ENCODE data around the gene NUP188.

Gene NUP188

GRCh38 chr9:128947527-128948301, at the start of gene NUP188, which contains the start of gene DOLK:
Gene NUP188, plus strand, starts transcription at chr9:128947699. Its CDS starts 21 bp downstream, at chr9:128947720.
Gene DOLK, minus strand, starts transcription at chr9:128947603. Its CDS starts 300 bp downstream, at chr9:128947303.
- H3K36me3 ChIP-seq: no peaks in the 10 kb centered on the region
- no peaks in the 10 kb centered on the region for H3K27me3 ChIP-seq
- H3K27ac ChIP-seq: peak within 1 kb of the TSS; percentile 70

DNA sequence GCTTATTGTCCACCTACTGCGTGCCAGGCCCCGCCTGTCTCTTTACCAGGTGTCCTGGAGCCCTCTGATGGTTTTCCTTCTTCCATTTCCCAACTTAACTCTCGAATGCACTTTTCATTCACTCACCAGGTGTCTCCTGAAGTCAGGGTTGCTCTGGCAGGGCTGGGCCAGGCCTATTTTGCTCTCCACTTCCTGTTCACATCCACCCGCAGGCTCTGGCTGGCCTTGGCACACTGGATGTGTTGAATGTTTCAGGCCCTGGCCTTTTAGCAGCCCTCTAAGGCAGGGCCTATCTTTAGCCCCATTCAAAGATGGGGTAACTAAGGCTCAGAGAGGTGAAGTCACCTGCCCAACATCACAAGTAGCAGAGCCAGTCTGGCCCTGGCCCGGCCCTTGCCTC, 49.1 kb upstream of the NUP188 start:
- H3K4me3 ChIP-seq (ENCODE audit: low read depth in 1 of 2, low read length in 1 of 2): no peak overlapping the region
- no peaks in the 10 kb centered on the region for H3K27me3 ChIP-seq
- peaks cover 13 to 15% of the 10 kb centered on the region in 2 experiments for H3K4me1 ChIP-seq (ENCODE audit: control insufficient read depth in 1 of 2, insufficient read depth in 1 of 2, low read depth in 1 of 2, low read length in 1 of 2)
- H3K9me3 ChIP-seq: no peaks in the 10 kb centered on the region
- H3K36me3 ChIP-seq: peaks cover 22% of the 10 kb centered on the region
- no peak overlapping the region for H3K27ac ChIP-seq
- TF ChIP-seq, protein P1, sequence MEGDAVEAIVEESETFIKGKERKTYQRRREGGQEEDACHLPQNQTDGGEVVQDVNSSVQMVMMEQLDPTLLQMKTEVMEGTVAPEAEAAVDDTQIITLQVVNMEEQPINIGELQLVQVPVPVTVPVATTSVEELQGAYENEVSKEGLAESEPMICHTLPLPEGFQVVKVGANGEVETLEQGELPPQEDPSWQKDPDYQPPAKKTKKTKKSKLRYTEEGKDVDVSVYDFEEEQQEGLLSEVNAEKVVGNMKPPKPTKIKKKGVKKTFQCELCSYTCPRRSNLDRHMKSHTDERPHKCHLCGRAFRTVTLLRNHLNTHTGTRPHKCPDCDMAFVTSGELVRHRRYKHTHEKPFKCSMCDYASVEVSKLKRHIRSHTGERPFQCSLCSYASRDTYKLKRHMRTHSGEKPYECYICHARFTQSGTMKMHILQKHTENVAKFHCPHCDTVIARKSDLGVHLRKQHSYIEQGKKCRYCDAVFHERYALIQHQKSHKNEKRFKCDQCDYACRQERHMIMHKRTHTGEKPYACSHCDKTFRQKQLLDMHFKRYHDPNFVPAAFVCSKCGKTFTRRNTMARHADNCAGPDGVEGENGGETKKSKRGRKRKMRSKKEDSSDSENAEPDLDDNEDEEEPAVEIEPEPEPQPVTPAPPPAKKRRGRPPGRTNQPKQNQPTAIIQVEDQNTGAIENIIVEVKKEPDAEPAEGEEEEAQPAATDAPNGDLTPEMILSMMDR (IDR thresholded peaks at IDR 0.05): no peak

More at GRCh38 chr9:128947527-128948301, at the start of gene NUP188, which contains the start of gene DOLK:
- peak within 1 kb of the TSS; percentile 93 to 96 for H3K4me3 ChIP-seq (ENCODE audit: low read depth in 1 of 2, low read length in 1 of 2)
- TF ChIP-seq, protein P1 (IDR thresholded peaks at IDR 0.05): peak; percentile 36
- peaks cover 13 to 19% of the 10 kb centered on the region in 2 experiments for H3K4me1 ChIP-seq (ENCODE audit: control insufficient read depth in 1 of 2, insufficient read depth in 1 of 2, low read depth in 1 of 2, low read length in 1 of 2)
- H3K9me3 ChIP-seq: no peaks in the 10 kb centered on the region

DNA sequence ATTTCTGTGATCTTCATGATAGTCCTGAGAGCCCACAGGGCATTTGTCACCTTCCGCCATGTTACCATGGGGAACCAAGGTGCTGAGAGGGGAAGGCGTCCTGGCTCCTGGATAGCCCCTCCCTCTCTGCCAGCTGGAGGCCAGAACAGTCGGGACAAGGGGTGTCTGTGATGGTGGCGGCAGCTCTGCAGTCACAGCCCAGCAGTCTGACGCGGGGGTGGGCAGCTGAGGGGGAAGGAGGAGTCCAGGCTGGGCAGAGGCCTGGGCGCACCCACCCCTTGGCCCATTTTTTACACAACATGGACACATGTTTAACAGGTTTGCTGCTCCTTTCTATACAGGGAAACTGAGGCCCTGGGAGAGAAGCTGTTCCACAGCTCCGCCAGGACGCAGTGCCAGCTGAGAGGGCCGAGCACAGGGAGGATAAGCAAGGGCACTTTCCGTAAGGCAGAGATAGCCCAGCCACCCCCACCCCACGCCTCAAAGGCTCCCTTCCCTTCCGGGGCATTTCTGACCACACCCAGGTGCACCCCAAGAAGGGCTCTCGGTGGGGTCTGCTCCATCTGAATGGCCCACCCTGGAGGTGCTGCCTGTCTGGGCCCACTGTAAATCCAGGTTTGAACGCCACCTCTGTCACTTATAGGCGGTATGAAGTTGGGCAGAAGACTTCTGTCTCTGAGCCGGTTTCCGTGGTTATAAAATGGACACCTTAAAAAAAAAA, 48.5 kb upstream of the NUP188 start:
- peaks cover 17% of the 10 kb centered on the region for H3K36me3 ChIP-seq
- H3K4me1 ChIP-seq (ENCODE audit: control insufficient read depth in 1 of 2, insufficient read depth in 1 of 2, low read depth in 1 of 2, low read length in 1 of 2): peaks cover 13 to 15% of the 10 kb centered on the region in 2 experiments
- no peaks in the 10 kb centered on the region for H3K27me3 ChIP-seq
- TF ChIP-seq, protein P1 (IDR thresholded peaks at IDR 0.05): no peak
- no peak overlapping the region for H3K27ac ChIP-seq
- H3K9me3 ChIP-seq: no peaks in the 10 kb centered on the region
- H3K4me3 ChIP-seq (ENCODE audit: low read depth in 1 of 2, low read length in 1 of 2): no peak overlapping the region

DNA sequence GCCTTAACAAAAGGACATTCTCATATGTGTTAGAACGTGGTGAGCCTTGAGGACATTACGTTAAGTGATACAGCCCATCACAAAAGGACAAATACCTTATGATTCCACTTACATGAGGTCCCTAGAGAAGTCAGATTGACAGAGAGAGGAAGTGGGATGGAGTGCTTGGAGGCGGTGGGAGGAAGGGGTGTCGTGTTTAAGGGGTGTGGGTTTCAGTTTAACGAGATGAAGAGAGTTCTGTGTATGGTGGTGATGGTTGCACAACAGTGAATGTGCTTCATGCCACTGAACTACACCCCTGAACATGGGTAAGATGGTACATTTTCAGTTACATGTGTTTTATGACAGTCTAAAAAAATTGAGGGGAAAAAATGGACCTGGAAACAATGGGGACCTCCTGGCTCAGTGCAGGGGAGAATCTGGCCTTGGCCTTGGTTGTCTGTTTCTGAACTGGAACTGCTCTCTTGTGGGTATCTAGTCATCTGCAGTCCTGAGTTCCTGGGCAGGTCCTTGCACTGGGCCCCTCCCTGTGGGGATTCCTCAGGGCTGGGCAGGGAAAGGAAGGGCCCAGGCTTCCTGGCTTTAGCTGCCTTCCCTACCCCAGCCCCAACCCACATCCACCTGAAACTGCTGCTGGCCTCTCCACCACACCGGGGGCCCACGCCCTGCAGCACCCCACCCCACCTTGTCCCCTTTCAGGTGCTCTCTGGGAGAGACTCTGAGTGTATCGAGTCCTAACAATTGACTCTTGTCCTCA, 47.8 kb upstream of the NUP188 start:
- Histone ChIP-seq H3K4me3 (ENCODE audit: low read depth in 1 of 2, low read length in 1 of 2) (no peak overlapping the region), H3K4me1 (ENCODE audit: control insufficient read depth in 1 of 2, insufficient read depth in 1 of 2, low read depth in 1 of 2, low read length in 1 of 2) (peaks cover 13 to 15% of the 10 kb centered on the region in 2 experiments), H3K27ac (no peak overlapping the region), H3K9me3 (no peaks in the 10 kb centered on the region), H3K36me3 (peaks cover 17% of the 10 kb centered on the region), H3K27me3 (no peaks in the 10 kb centered on the region)
- TF ChIP-seq, protein P1 (IDR thresholded peaks at IDR 0.05): no peak

DNA sequence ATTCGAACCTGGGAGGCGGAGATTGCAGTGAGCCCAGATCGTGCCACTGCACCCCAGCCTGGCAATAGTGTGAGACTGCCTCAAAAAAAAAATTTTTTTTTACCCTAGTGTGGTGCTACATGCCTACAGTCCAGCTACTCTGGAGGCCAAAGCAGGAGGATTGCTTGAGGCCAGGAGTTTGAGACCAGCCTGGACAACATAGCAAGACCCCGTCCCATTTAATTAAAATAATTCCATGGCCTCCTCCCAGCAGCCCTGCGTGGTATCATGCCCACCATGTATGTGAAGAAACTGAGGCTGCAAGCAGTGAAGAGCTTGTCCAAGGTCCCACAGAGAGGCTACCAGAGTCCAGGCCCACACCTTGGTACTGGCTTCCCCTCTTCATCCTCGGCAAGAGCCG, 46.1 kb upstream of the NUP188 start:
- Histone ChIP-seq H3K4me1 (ENCODE audit: control insufficient read depth in 1 of 2, insufficient read depth in 1 of 2, low read depth in 1 of 2, low read length in 1 of 2) (peaks cover 13 to 15% of the 10 kb centered on the region in 2 experiments), H3K27me3 (no peaks in the 10 kb centered on the region), H3K9me3 (no peaks in the 10 kb centered on the region), H3K4me3 (ENCODE audit: low read depth in 1 of 2, low read length in 1 of 2) (no peak overlapping the region), H3K36me3 (peaks cover 9% of the 10 kb centered on the region), H3K27ac (no peak overlapping the region)
- TF ChIP-seq, protein P1 (IDR thresholded peaks at IDR 0.05): no peak
